OCI-LY3 (cell line): ENCODE data around the gene RNF144A.

Experiments used
- EZH2phosphoT487 ChIP-seq: fragments of 200-600 bp; shearing (Covaris generic); IDR thresholded peaks from 2 replicates; pipeline ENCODE4 v1.6.1; 2018; ENCODE audit warnings: antibody characterized with exemption, mixed run types, low read depth
- TF ChIP-seq, protein P1 (sequence below): fragments of 200-600, 300-600 bp; sonication (generic); IDR thresholded peaks from 2 replicates; pipeline ENCODE4 v1.5.1; 2014; ENCODE audit warnings: antibody characterized with exemption, low read length, low read depth

GRCh38 chr2:6924924-6925409 is 7.8 kb downstream of the RNF144A start:
- TF ChIP-seq, protein P1, sequence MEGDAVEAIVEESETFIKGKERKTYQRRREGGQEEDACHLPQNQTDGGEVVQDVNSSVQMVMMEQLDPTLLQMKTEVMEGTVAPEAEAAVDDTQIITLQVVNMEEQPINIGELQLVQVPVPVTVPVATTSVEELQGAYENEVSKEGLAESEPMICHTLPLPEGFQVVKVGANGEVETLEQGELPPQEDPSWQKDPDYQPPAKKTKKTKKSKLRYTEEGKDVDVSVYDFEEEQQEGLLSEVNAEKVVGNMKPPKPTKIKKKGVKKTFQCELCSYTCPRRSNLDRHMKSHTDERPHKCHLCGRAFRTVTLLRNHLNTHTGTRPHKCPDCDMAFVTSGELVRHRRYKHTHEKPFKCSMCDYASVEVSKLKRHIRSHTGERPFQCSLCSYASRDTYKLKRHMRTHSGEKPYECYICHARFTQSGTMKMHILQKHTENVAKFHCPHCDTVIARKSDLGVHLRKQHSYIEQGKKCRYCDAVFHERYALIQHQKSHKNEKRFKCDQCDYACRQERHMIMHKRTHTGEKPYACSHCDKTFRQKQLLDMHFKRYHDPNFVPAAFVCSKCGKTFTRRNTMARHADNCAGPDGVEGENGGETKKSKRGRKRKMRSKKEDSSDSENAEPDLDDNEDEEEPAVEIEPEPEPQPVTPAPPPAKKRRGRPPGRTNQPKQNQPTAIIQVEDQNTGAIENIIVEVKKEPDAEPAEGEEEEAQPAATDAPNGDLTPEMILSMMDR = no peak
- TF ChIP-seq EZH2phosphoT487 = no peak
